ENCODE data around the gene FAM193A.

- no peak for TF ChIP-seq CTCF (IDR thresholded peaks at IDR 0.05)
- no peak for TF ChIP-seq EZH2 (IDR thresholded peaks at IDR 0.05; ENCODE audit: borderline replicate concordance, insufficient read depth, low read depth, low read length, poor library complexity, severe bottlenecking)
These were observed 59.6 kb downstream of the FAM193A start for GRCh38 chr4:2595952-2596552.

All from B cell (primary cell).